GM03348 (cell line): ENCODE results near the gene SEPHS2.
A peak's percentile ranks its signal among the peaks of the same experiment; 100 is the strongest.
"Not testable (repeated sequence)": the region's sequence is repeated elsewhere in the genome, so short reads cannot be mapped to it uniquely, and the experiment has no call there.

ENCODE experiments used
- DNase-seq: peaks from one replicate; pipeline ENCODE4 v3.0.0; 2012; ENCODE audit warnings: low spot score

SEPHS2 gene

GRCh38 chr16:30445408-30446202 lies at the start of gene SEPHS2:
Gene SEPHS2, minus strand, starts transcription at chr16:30445874. Its CDS starts 147 bp downstream, at chr16:30445727.
- peak; percentile 97 for DNase-seq

- no peak for DNase-seq
Measured at GRCh38 chr16:30494709-30495108, 49.0 kb upstream of the SEPHS2 start.

- no peak for DNase-seq
Measured at GRCh38 chr16:30493941-30494488, 48.3 kb upstream of the SEPHS2 start.

- peak; percentile 68 for DNase-seq
Measured at GRCh38 chr16:30491744-30492308, 46.2 kb upstream of the SEPHS2 start.

GRCh38 chr16:30491229-30491628 lies 45.6 kb upstream of the SEPHS2 start:
- no peak for DNase-seq

- DNase-seq, result no peak
Measured at GRCh38 chr16:30490210-30490609, 44.5 kb upstream of the SEPHS2 start.

- no peak for DNase-seq
Measured at GRCh38 chr16:30488764-30489605, 43.3 kb upstream of the SEPHS2 start.

GRCh38 chr16:30485818-30486436 lies 40.3 kb upstream of the SEPHS2 start:
- peak; percentile 53 for DNase-seq

GRCh38 chr16:30484887-30485286 lies 39.2 kb upstream of the SEPHS2 start:
- DNase-seq, result no peak

GRCh38 chr16:30482366-30482765 lies 36.7 kb upstream of the SEPHS2 start:
- no peak for DNase-seq

GRCh38 chr16:30481381-30481780 lies 35.7 kb upstream of the SEPHS2 start:
- DNase-seq, result no peak

- DNase-seq, result no peak
Measured at GRCh38 chr16:30478766-30479478, 33.2 kb upstream of the SEPHS2 start.

GRCh38 chr16:30477773-30478172 lies 32.1 kb upstream of the SEPHS2 start:
- DNase-seq, result not testable (repeated sequence)

GRCh38 chr16:30476991-30477390 lies 31.3 kb upstream of the SEPHS2 start:
- DNase-seq, result no peak

- no peak for DNase-seq
Measured at GRCh38 chr16:30474684-30475083, 29.0 kb upstream of the SEPHS2 start.

- no peak for DNase-seq
Measured at GRCh38 chr16:30474074-30474452, 28.4 kb upstream of the SEPHS2 start.

- no peak for DNase-seq
Measured at GRCh38 chr16:30473231-30474073, 27.8 kb upstream of the SEPHS2 start.

- DNase-seq, result no peak
Measured at GRCh38 chr16:30472328-30472942, 26.8 kb upstream of the SEPHS2 start, which contains the start of gene ITGAL. Gene ITGAL, plus strand, starts transcription at chr16:30472742. Its CDS starts 96 bp downstream, at chr16:30472838.

GRCh38 chr16:30470632-30470995 lies 24.9 kb upstream of the SEPHS2 start:
- no peak for DNase-seq

- DNase-seq, result no peak
Measured at GRCh38 chr16:30470170-30470512, 24.5 kb upstream of the SEPHS2 start.
